Testis (tissue), 2 donors: ENCODE data around the gene CNNM2.

ENCODE experiments used
- POLR2A ChIP-seq: fragments of 450-650 bp; IDR thresholded peaks from one replicate; pipeline ENCODE4 v1.6.1; 2017; ENCODE audit warnings: antibody characterized with exemption, mild to moderate bottlenecking, moderate library complexity
- TF ChIP-seq, protein P1 (sequence below), 3 experiments: fragments of 450-650 bp in 2 of 3; fragments of 200-600 bp in 1 of 3; sonication (generic) in 1 of 3; IDR thresholded peaks; one replicate each; pipeline ENCODE4 v1.5.1; 2016 to 2019; ENCODE audit warnings: antibody characterized with exemption in 3 of 3, mild to moderate bottlenecking in 2 of 3, moderate library complexity in 1 of 3

DNA sequence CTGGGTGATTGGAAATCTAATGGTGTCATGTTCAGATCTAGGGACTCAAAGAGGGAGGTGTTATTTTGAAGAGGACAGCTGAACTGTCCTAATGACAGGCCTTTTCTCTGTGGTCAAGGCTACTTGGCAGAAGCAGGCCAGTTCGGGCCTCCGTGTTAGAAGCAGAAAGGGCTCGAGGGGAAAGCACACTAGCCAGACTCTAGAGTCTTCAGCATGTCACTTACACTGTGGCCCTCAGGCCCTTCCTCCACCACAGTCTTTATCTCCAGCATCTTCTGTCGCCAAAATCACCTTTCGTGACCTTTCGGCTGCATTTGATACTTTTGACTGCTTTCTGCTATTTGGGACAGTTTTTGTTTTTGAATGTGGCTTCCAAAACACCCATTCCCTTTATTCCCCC is 123.3 kb downstream of the CNNM2 start:
- TF ChIP-seq, protein P1, sequence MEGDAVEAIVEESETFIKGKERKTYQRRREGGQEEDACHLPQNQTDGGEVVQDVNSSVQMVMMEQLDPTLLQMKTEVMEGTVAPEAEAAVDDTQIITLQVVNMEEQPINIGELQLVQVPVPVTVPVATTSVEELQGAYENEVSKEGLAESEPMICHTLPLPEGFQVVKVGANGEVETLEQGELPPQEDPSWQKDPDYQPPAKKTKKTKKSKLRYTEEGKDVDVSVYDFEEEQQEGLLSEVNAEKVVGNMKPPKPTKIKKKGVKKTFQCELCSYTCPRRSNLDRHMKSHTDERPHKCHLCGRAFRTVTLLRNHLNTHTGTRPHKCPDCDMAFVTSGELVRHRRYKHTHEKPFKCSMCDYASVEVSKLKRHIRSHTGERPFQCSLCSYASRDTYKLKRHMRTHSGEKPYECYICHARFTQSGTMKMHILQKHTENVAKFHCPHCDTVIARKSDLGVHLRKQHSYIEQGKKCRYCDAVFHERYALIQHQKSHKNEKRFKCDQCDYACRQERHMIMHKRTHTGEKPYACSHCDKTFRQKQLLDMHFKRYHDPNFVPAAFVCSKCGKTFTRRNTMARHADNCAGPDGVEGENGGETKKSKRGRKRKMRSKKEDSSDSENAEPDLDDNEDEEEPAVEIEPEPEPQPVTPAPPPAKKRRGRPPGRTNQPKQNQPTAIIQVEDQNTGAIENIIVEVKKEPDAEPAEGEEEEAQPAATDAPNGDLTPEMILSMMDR (IDR thresholded peaks at IDR 0.05), result no peak
- no peak for TF ChIP-seq POLR2A
